GM23338 (cell line): ENCODE results near the gene NLRC4. TPM values are rescaled to one million over a fixed set of nuclear protein-coding genes. Genes with fewer than 3 reads are reported as not detected.

Experiments used
- ATAC-seq: fragments of 200-7000 bp; cut with Tn5 transposase; 3 replicates; pipeline ENCODE4 v1.9.1; 2020
- DNase-seq: peaks from one replicate; pipeline ENCODE4 v3.0.0-alpha.2; 2015; ENCODE audit warnings: low spot score
- H2AFZ ChIP-seq: fragments of 200-600 bp; sonication (generic); 2 replicates; pipeline ENCODE4 v1.8.0; 2016; ENCODE audit warnings: antibody characterized with exemption, mild to moderate bottlenecking, moderate library complexity
- H3F3A ChIP-seq: fragments of 200-600 bp; sonication (generic); replicated peaks from 2 replicates; pipeline ENCODE4 v1.8.0; 2017; ENCODE audit warnings: antibody characterized with exemption, mixed run types, low read depth
- H3K27ac ChIP-seq: fragments of 200-600 bp; sonication (generic); 2 replicates; pipeline ENCODE4 v1.6.1; 2016; ENCODE audit warnings: low read depth
- H3K27me3 ChIP-seq: fragments of 200-600 bp; sonication (generic); 2 replicates; pipeline ENCODE4 v1.8.0; 2016; ENCODE audit warnings: mild to moderate bottlenecking, mixed run types, moderate library complexity; ENCODE audit not compliant: insufficient read depth
- H3K36me3 ChIP-seq: fragments of 200-600 bp; sonication (generic); 2 replicates; pipeline ENCODE4 v1.8.0; 2016; ENCODE audit warnings: mild to moderate bottlenecking; ENCODE audit not compliant: insufficient read depth
- H3K4me1 ChIP-seq: fragments of 200-600 bp; sonication (generic); 2 replicates; pipeline ENCODE4 v1.8.0; 2016; ENCODE audit warnings: mild to moderate bottlenecking, moderate library complexity; ENCODE audit not compliant: insufficient read depth
- H3K4me2 ChIP-seq: fragments of 200-600 bp; sonication (generic); 2 replicates; pipeline ENCODE4 v1.7.1; 2017; ENCODE audit warnings: mixed run types
- H3K4me3 ChIP-seq: fragments of 200-600 bp; sonication (generic); 2 replicates; pipeline ENCODE4 v1.6.1; 2016; ENCODE audit warnings: mixed run types
- H3K79me2 ChIP-seq: fragments of 200-600 bp; sonication (generic); replicated peaks from 2 replicates; pipeline ENCODE4 v1.8.0; 2017; ENCODE audit warnings: mild to moderate bottlenecking; ENCODE audit not compliant: insufficient read depth
- H3K9me2 ChIP-seq: fragments of 200-600 bp; sonication (generic); 2 replicates; pipeline ENCODE4 v1.8.0; 2017; ENCODE audit not compliant: insufficient read depth
- H4K20me1 ChIP-seq: fragments of 200-600 bp; sonication (generic); replicated peaks from 2 replicates; pipeline ENCODE4 v1.8.0; 2017; ENCODE audit warnings: mild to moderate bottlenecking; ENCODE audit not compliant: insufficient read depth
- H3K27ac Mint-ChIP-seq: 2 replicates; pipeline ENCODE4 v1.8.0; 2020; ENCODE audit warnings: inconsistent platforms, mild to moderate bottlenecking, moderate library complexity, mixed read lengths
- H3K27me3 Mint-ChIP-seq: 3 replicates; pipeline ENCODE4 v1.8.0; 2022; ENCODE audit warnings: low read depth, mild to moderate bottlenecking, moderate library complexity, mixed read lengths, inconsistent platforms; ENCODE audit not compliant: insufficient read depth, poor library complexity
- H3K36me3 Mint-ChIP-seq: 3 replicates; pipeline ENCODE4 v1.8.0; 2021; ENCODE audit warnings: low read depth, mild to moderate bottlenecking, inconsistent platforms, moderate library complexity, mixed read lengths
- H3K4me1 Mint-ChIP-seq: 3 replicates; pipeline ENCODE4 v1.8.0; 2020; ENCODE audit warnings: mild to moderate bottlenecking, inconsistent platforms, mixed read lengths
- H3K4me3 Mint-ChIP-seq: 3 replicates; pipeline ENCODE4 v1.8.0; 2021; ENCODE audit warnings: moderate library complexity, mild to moderate bottlenecking, inconsistent platforms, mixed read lengths
- H3K9me3 Mint-ChIP-seq: 3 replicates; pipeline ENCODE4 v1.8.0; 2020; ENCODE audit warnings: moderate library complexity, mild to moderate bottlenecking, inconsistent platforms, mixed read lengths
- EZH2 ChIP-seq: fragments of 200-600 bp; sonication (generic); IDR thresholded peaks from one replicate; pipeline ENCODE4 v1.8.0; 2017; ENCODE audit warnings: antibody characterized with exemption, mild to moderate bottlenecking, low read depth; ENCODE audit not compliant: unreplicated experiment
- EZH2phosphoT487 ChIP-seq: fragments of 200-600 bp; sonication (generic); IDR thresholded peaks from one replicate; pipeline ENCODE4 v1.8.1; 2018; ENCODE audit warnings: antibody characterized with exemption; ENCODE audit not compliant: unreplicated experiment
- JUNB ChIP-seq: IDR thresholded peaks from one replicate; pipeline ENCODE4 v1.6.1; 2016; ENCODE audit warnings: antibody characterized with exemption; ENCODE audit not compliant: unreplicated experiment
- NANOG ChIP-seq: IDR thresholded peaks from 2 replicates; pipeline ENCODE4 v1.6.1; 2016; ENCODE audit warnings: antibody characterized with exemption, borderline replicate concordance
- POLR2AphosphoS5 ChIP-seq: IDR thresholded peaks from 2 replicates; pipeline ENCODE4 v1.6.1; 2016; ENCODE audit warnings: antibody characterized with exemption, low read depth
- REST ChIP-seq: IDR thresholded peaks from one replicate; pipeline ENCODE4 v1.6.1; 2018; ENCODE audit warnings: antibody characterized with exemption; ENCODE audit not compliant: unreplicated experiment
- STAT1 ChIP-seq: IDR thresholded peaks from one replicate; pipeline ENCODE4 v1.6.1; 2016; ENCODE audit warnings: antibody characterized with exemption; ENCODE audit not compliant: unreplicated experiment
- ZNF114 ChIP-seq: fragments of 250-450 bp; sonication (Bioruptor Pico); IDR thresholded peaks from 2 replicates; pipeline ENCODE4 v1.5.0; 2020; ENCODE audit warnings: mild to moderate bottlenecking, moderate library complexity
- ZNF331 ChIP-seq: fragments of 250-450 bp; sonication (Bioruptor Pico); IDR thresholded peaks from 2 replicates; pipeline ENCODE4 v1.5.0; 2020; ENCODE audit warnings: low read depth, mild to moderate bottlenecking, moderate library complexity
- polyA plus RNA-seq: library from polyadenylated mRNA; unstranded; fragments of >200 nt; fragmentation: Nextera tagmentation; extraction: Ambion mirVana; gene quantifications from 2 replicates; pipeline ENCODE4 v1.2.1, GENCODE V29; 2016
- total RNA-seq: library from RNA; depleted of rRNA; stranded (reverse); fragments of >200 nt; shearing (Covaris generic); gene quantifications from 2 replicates; pipeline ENCODE4 v1.2.3, GENCODE V29; 2014
- TF ChIP-seq, protein P1 (sequence below): fragments of 250-450 bp; sonication (Bioruptor Pico); IDR thresholded peaks from 2 replicates; pipeline ENCODE4 v1.5.0; 2020; ENCODE audit warnings: mild to moderate bottlenecking, moderate library complexity

Gene NLRC4
- total and polyA plus RNA-seq, 2 experiments from 2014 or later: 0.50 TPM; not detected in 1

- TF ChIP-seq EZH2phosphoT487: no peak
- no peak for TF ChIP-seq REST
- TF ChIP-seq JUNB: no peak
- no peak for TF ChIP-seq NANOG
- no peak for TF ChIP-seq EZH2
- TF ChIP-seq STAT1: no peak
These were observed 16.4 kb downstream of the NLRC4 start (continued) for GRCh38 chr2:32248299-32248698.

DNA sequence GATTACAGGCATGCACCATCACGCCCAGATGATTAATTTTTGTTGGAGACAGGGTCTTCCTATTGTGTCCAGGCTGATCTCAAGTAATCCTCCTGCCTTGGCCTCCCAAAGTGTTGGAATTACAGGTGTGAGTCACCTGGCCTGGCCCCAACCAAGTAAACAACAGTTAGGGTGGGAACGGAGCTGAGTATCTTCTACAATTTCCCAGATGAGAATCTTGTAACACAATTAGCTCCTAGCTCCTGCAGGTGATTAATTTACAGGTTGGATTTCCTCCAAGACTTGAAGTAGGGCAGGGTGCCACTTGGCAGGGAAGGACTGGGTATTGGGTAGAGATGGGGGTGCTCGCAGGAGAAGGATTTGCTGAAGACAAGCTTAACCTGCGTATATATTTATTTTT is 17.8 kb downstream of the NLRC4 start:
- DNase-seq (no peak), ATAC-seq (no peak)
- Histone ChIP-seq H4K20me1 (no peaks in the 10 kb centered on the region; the same call in 1 of the 2 replicates), H3K79me2 (no peaks in the 10 kb centered on the region), H3K4me3 (no peak overlapping the region), H3K27ac (no peak overlapping the region), H3K9me2 (no peaks in the 10 kb centered on the region), H2AFZ (no peak overlapping the region), H3K4me1 (no peaks in the 10 kb centered on the region), H3K36me3 (no peaks in the 10 kb centered on the region), H3F3A (no peaks in the 10 kb centered on the region), H3K4me2 (no peak overlapping the region), H3K27me3 (no peaks in the 10 kb centered on the region)
- Mint-ChIP-seq H3K27ac (no peak overlapping the region), H3K9me3 (no peaks in the 10 kb centered on the region; the same call in 2 of the 3 replicates), H3K4me3 (no peak overlapping the region), H3K4me1 (no peaks in the 10 kb centered on the region), H3K36me3 (no peaks in the 10 kb centered on the region), H3K27me3 (peaks cover 1% of the 10 kb centered on the region)
- TF ChIP-seq ZNF331 (CRISPR knock-in tag) (no peak), STAT1 (no peak), NANOG (no peak), JUNB (no peak), ZNF114 (no peak), POLR2AphosphoS5 (no peak), REST (no peak)
- TF ChIP-seq, protein P1, sequence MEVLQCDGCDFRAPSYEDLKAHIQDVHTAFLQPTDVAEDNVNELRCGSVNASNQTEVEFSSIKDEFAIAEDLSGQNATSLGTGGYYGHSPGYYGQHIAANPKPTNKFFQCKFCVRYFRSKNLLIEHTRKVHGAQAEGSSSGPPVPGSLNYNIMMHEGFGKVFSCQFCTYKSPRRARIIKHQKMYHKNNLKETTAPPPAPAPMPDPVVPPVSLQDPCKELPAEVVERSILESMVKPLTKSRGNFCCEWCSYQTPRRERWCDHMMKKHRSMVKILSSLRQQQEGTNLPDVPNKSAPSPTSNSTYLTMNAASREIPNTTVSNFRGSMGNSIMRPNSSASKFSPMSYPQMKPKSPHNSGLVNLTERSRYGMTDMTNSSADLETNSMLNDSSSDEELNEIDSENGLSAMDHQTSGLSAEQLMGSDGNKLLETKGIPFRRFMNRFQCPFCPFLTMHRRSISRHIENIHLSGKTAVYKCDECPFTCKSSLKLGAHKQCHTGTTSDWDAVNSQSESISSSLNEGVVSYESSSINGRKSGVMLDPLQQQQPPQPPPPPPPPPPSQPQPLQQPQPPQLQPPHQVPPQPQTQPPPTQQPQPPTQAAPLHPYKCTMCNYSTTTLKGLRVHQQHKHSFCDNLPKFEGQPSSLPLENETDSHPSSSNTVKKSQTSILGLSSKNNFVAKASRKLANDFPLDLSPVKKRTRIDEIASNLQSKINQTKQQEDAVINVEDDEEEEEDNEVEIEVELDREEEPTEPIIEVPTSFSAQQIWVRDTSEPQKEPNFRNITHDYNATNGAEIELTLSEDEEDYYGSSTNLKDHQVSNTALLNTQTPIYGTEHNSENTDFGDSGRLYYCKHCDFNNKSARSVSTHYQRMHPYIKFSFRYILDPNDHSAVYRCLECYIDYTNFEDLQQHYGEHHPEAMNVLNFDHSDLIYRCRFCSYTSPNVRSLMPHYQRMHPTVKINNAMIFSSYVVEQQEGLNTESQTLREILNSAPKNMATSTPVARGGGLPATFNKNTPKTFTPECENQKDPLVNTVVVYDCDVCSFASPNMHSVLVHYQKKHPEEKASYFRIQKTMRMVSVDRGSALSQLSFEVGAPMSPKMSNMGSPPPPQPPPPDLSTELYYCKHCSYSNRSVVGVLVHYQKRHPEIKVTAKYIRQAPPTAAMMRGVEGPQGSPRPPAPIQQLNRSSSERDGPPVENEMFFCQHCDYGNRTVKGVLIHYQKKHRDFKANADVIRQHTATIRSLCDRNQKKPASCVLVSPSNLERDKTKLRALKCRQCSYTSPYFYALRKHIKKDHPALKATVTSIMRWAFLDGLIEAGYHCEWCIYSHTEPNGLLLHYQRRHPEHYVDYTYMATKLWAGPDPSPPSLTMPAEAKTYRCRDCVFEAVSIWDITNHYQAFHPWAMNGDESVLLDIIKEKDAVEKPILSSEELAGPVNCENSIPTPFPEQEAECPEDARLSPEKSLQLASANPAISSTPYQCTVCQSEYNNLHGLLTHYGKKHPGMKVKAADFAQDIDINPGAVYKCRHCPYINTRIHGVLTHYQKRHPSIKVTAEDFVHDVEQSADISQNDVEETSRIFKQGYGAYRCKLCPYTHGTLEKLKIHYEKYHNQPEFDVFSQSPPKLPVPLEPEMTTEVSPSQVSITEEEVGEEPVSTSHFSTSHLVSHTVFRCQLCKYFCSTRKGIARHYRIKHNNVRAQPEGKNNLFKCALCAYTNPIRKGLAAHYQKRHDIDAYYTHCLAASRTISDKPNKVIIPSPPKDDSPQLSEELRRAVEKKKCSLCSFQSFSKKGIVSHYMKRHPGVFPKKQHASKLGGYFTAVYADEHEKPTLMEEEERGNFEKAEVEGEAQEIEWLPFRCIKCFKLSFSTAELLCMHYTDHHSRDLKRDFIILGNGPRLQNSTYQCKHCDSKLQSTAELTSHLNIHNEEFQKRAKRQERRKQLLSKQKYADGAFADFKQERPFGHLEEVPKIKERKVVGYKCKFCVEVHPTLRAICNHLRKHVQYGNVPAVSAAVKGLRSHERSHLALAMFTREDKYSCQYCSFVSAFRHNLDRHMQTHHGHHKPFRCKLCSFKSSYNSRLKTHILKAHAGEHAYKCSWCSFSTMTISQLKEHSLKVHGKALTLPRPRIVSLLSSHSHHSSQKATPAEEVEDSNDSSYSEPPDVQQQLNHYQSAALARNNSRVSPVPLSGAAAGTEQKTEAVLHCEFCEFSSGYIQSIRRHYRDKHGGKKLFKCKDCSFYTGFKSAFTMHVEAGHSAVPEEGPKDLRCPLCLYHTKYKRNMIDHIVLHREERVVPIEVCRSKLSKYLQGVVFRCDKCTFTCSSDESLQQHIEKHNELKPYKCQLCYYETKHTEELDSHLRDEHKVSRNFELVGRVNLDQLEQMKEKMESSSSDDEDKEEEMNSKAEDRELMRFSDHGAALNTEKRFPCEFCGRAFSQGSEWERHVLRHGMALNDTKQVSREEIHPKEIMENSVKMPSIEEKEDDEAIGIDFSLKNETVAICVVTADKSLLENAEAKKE (CRISPR knock-in tag): no peak
